ENCODE data around the gene TRUB1.
"Not testable (repeated sequence)": the region's sequence is repeated elsewhere in the genome, so short reads cannot be mapped to it uniquely, and the experiment has no call there.

The TRUB1 gene

GRCh38 chr10:114923551-114923950 is 14.4 kb upstream of the TRUB1 start:
- no peak for DNase-seq (ENCODE audit: low read depth in 2 of 2, low spot score in 1 of 2)

- no peak for DNase-seq (ENCODE audit: low read depth in 2 of 2, low spot score in 1 of 2)
Measured at GRCh38 chr10:114925587-114926586, 12.1 kb upstream of the TRUB1 start.

GRCh38 chr10:114928818-114929217 is 9.2 kb upstream of the TRUB1 start:
- DNase-seq (ENCODE audit: low read depth in 2 of 2, low spot score in 1 of 2): no peak

- DNase-seq (ENCODE audit: low read depth in 2 of 2, low spot score in 1 of 2): no peak
Measured at GRCh38 chr10:114930320-114930719, 7.7 kb upstream of the TRUB1 start.

GRCh38 chr10:114931072-114931679 is 6.8 kb upstream of the TRUB1 start:
- DNase-seq (ENCODE audit: low read depth in 2 of 2, low spot score in 1 of 2): no peak

- DNase-seq (ENCODE audit: low read depth in 2 of 2, low spot score in 1 of 2): no peak
Measured at GRCh38 chr10:114932225-114932624, 5.8 kb upstream of the TRUB1 start.

GRCh38 chr10:114932945-114933344 is 5.0 kb upstream of the TRUB1 start:
- DNase-seq (ENCODE audit: low read depth in 2 of 2, low spot score in 1 of 2): no peak

- no peak for DNase-seq (ENCODE audit: low read depth in 2 of 2, low spot score in 1 of 2)
Measured at GRCh38 chr10:114933588-114933987, 4.4 kb upstream of the TRUB1 start.

- DNase-seq (ENCODE audit: low read depth in 2 of 2, low spot score in 1 of 2): not testable (repeated sequence)
Measured at GRCh38 chr10:114933995-114934394, 4.0 kb upstream of the TRUB1 start.

- DNase-seq (ENCODE audit: low read depth in 2 of 2, low spot score in 1 of 2): no peak
Measured at GRCh38 chr10:114938856-114939193, 830 bp downstream of the TRUB1 start.

GRCh38 chr10:114940735-114941134 is 2.7 kb downstream of the TRUB1 start:
- no peak for DNase-seq (ENCODE audit: low read depth in 2 of 2, low spot score in 1 of 2)

- DNase-seq (ENCODE audit: low read depth in 2 of 2, low spot score in 1 of 2): no peak
Measured at GRCh38 chr10:114943000-114943399, 5.0 kb downstream of the TRUB1 start.

GRCh38 chr10:114953047-114953446 is 15.1 kb downstream of the TRUB1 start:
- DNase-seq (ENCODE audit: low read depth in 2 of 2, low spot score in 1 of 2): no peak

GRCh38 chr10:114955984-114956383 is 18.0 kb downstream of the TRUB1 start:
- DNase-seq (ENCODE audit: low read depth in 2 of 2, low spot score in 1 of 2): no peak

- DNase-seq (ENCODE audit: low read depth in 2 of 2, low spot score in 1 of 2): no peak
Measured at GRCh38 chr10:114956466-114956865, 18.5 kb downstream of the TRUB1 start.

GRCh38 chr10:114957122-114957521 is 19.1 kb downstream of the TRUB1 start:
- no peak for DNase-seq (ENCODE audit: low read depth in 2 of 2, low spot score in 1 of 2)

GRCh38 chr10:114957673-114958072 is 19.7 kb downstream of the TRUB1 start:
- DNase-seq (ENCODE audit: low read depth in 2 of 2, low spot score in 1 of 2): no peak

GRCh38 chr10:114962441-114962840 is 24.4 kb downstream of the TRUB1 start:
- no peak for DNase-seq (ENCODE audit: low read depth in 2 of 2, low spot score in 1 of 2)

- no peak for DNase-seq (ENCODE audit: low read depth in 2 of 2, low spot score in 1 of 2)
Measured at GRCh38 chr10:114963908-114964307, 25.9 kb downstream of the TRUB1 start.

GRCh38 chr10:114967071-114967470 is 29.1 kb downstream of the TRUB1 start:
- DNase-seq (ENCODE audit: low read depth in 2 of 2, low spot score in 1 of 2): no peak

GRCh38 chr10:114970515-114970914 is 32.5 kb downstream of the TRUB1 start:
- DNase-seq (ENCODE audit: low read depth in 2 of 2, low spot score in 1 of 2): no peak

GRCh38 chr10:114973306-114973705 is 35.3 kb downstream of the TRUB1 start:
- DNase-seq (ENCODE audit: low read depth in 2 of 2, low spot score in 1 of 2): no peak

Measured in stimulated activated CD8-positive, alpha-beta memory T cell treated with anti-CD3 and anti-CD28 coated beads, Interleukin-4, amount 100 ng/mL, for 1 hour (primary cell).